ENCODE measurements around the gene AATF. TPM values are rescaled to one million over a fixed set of nuclear protein-coding genes. Genes with fewer than 3 reads are reported as not detected.

The AATF gene
- total RNA-seq, 1 experiment from 2014 or later: 87.6 TPM

DNA sequence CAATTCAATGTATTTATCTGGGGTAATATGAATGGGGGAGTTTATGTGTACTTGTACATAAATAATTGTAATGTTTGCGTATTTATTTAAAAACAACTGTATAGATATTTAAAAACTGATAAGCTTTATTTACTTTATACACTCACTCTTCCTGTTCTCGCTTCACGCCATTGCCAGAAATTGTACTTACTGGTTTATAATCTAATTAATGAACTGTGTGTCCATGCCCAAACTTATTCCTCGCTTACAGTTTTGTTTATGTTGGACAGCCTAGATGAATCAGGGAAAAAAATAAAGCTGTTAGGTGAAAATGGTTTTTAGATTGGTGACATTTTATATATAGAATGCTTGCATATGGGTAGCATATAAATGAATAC is 30.8 kb downstream of the AATF start:
- no peaks in the 10 kb centered on the region for H3K36me3 ChIP-seq (ENCODE audit: control insufficient read depth, insufficient read depth, low read length)
- Mint-ChIP-seq H3K9me3 (ENCODE audit: unreplicated experiment) (no peaks in the 10 kb centered on the region), H3K36me3 (ENCODE audit: insufficient read depth, unreplicated experiment) (peaks cover 15% of the 10 kb centered on the region), H3K4me1 (ENCODE audit: low read depth, unreplicated experiment) (peaks cover 4% of the 10 kb centered on the region), H3K4me3 (ENCODE audit: unreplicated experiment) (no peak overlapping the region), H3K27me3 (ENCODE audit: insufficient read depth, unreplicated experiment) (no peaks in the 10 kb centered on the region), H3K27ac (ENCODE audit: unreplicated experiment) (no peak overlapping the region)
- CTCF ChIA-PET: no interaction called here
- POLR2A ChIA-PET: interaction anchor here (0.6 kb wide), 1 partner anchor 765 kb away, joined by 3 read pairs; the partner anchor contains the start of gene HNF1B
- no peaks in the 10 kb centered on the region for H3K4me1 ChIP-seq
- no peak overlapping the region for H3K4me3 ChIP-seq (ENCODE audit: low read depth, low read length)
- no peak for DNase-seq
- no peaks in the 10 kb centered on the region for H3K9me3 ChIP-seq
- no TSS peak for BruUV-seq (replicated peaks)
- H3K27me3 ChIP-seq (replicated peaks; ENCODE audit: control insufficient read depth, insufficient read depth, low read length): no peaks in the 10 kb centered on the region
- TF ChIP-seq, protein P1, sequence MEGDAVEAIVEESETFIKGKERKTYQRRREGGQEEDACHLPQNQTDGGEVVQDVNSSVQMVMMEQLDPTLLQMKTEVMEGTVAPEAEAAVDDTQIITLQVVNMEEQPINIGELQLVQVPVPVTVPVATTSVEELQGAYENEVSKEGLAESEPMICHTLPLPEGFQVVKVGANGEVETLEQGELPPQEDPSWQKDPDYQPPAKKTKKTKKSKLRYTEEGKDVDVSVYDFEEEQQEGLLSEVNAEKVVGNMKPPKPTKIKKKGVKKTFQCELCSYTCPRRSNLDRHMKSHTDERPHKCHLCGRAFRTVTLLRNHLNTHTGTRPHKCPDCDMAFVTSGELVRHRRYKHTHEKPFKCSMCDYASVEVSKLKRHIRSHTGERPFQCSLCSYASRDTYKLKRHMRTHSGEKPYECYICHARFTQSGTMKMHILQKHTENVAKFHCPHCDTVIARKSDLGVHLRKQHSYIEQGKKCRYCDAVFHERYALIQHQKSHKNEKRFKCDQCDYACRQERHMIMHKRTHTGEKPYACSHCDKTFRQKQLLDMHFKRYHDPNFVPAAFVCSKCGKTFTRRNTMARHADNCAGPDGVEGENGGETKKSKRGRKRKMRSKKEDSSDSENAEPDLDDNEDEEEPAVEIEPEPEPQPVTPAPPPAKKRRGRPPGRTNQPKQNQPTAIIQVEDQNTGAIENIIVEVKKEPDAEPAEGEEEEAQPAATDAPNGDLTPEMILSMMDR (IDR thresholded peaks at IDR 0.05; ENCODE audit: insufficient read depth in 1 of 2, low read depth in 1 of 2, low read length in 1 of 2, severe bottlenecking in 1 of 2, unreplicated experiment in 1 of 2): no peak
- intact Hi-C loops (cut with micrococcal nuclease; ENCODE audit: unreplicated experiment): no loop called here

DNA sequence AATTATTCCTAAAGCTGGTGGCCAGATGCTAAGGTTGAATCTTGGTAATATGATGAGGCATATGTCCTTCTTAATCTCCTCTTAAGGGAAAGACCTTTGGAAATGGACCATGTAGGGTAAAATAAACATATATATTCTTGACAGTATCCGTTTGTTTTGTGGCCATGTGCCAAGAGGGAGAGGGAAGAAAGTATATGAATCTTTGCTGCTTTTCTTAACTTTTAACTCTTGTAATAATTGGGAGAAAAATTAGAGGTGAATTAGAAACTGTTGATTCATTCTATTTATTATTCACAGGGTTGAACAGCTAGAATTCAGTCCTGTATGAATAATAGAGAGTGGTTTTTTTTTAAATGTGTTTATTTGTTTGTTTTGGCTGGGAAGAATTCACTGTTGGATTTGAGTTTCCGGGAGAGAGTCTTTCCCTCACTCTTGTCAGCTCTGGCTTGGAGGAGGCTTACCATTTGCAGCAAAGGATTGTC is 31.6 kb downstream of the AATF start:
- BruUV-seq (replicated peaks): no TSS peak
- Mint-ChIP-seq H3K4me3 (ENCODE audit: unreplicated experiment) (no peak overlapping the region), H3K9me3 (ENCODE audit: unreplicated experiment) (no peaks in the 10 kb centered on the region), H3K27ac (ENCODE audit: unreplicated experiment) (no peak overlapping the region), H3K4me1 (ENCODE audit: low read depth, unreplicated experiment) (peaks cover 4% of the 10 kb centered on the region), H3K36me3 (ENCODE audit: insufficient read depth, unreplicated experiment) (peaks cover 15% of the 10 kb centered on the region), H3K27me3 (ENCODE audit: insufficient read depth, unreplicated experiment) (no peaks in the 10 kb centered on the region)
- CTCF ChIA-PET: no interaction called here
- TF ChIP-seq, protein P1 (IDR thresholded peaks at IDR 0.05; ENCODE audit: insufficient read depth in 1 of 2, low read depth in 1 of 2, low read length in 1 of 2, severe bottlenecking in 1 of 2, unreplicated experiment in 1 of 2): no peak
- no peak for DNase-seq
- intact Hi-C loops (cut with micrococcal nuclease; ENCODE audit: unreplicated experiment): no loop called here
- Histone ChIP-seq H3K27me3 (replicated peaks; ENCODE audit: control insufficient read depth, insufficient read depth, low read length) (no peaks in the 10 kb centered on the region), H3K36me3 (ENCODE audit: control insufficient read depth, insufficient read depth, low read length) (no peaks in the 10 kb centered on the region), H3K4me3 (ENCODE audit: low read depth, low read length) (no peak overlapping the region), H3K9me3 (no peaks in the 10 kb centered on the region), H3K4me1 (no peaks in the 10 kb centered on the region)
- POLR2A ChIA-PET: no interaction called here

DNA sequence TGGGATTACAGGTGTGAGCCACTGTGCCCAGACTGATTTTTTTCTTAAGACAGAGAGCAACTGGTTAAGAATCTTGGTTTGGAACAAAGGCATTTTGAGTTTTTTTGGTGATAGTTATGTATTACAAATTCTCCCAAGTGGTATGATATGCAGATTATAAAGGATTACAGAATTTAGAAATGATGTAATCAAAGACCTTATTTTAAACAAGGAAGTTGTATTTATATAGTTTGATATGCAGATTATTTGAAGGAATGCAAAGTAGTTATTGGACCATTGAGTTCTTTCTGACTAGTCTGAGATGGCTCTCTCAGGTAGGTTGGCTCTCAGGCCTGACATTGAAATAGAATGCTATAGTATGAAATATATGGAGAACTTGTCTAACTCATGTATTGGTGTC is 34.9 kb downstream of the AATF start:
- Histone ChIP-seq H3K27me3 (replicated peaks; ENCODE audit: control insufficient read depth, insufficient read depth, low read length) (no peaks in the 10 kb centered on the region), H3K4me1 (no peaks in the 10 kb centered on the region), H3K4me3 (ENCODE audit: low read depth, low read length) (no peak overlapping the region), H3K9me3 (no peaks in the 10 kb centered on the region), H3K36me3 (ENCODE audit: control insufficient read depth, insufficient read depth, low read length) (no peaks in the 10 kb centered on the region)
- BruUV-seq (replicated peaks): no TSS peak
- intact Hi-C loops (cut with micrococcal nuclease; ENCODE audit: unreplicated experiment): no loop called here
- Mint-ChIP-seq H3K4me1 (ENCODE audit: low read depth, unreplicated experiment) (no peaks in the 10 kb centered on the region), H3K36me3 (ENCODE audit: insufficient read depth, unreplicated experiment) (peaks cover 40% of the 10 kb centered on the region), H3K27ac (ENCODE audit: unreplicated experiment) (no peak overlapping the region), H3K9me3 (ENCODE audit: unreplicated experiment) (no peaks in the 10 kb centered on the region), H3K27me3 (ENCODE audit: insufficient read depth, unreplicated experiment) (no peaks in the 10 kb centered on the region), H3K4me3 (ENCODE audit: unreplicated experiment) (no peak overlapping the region)
- TF ChIP-seq, protein P1 (IDR thresholded peaks at IDR 0.05; ENCODE audit: insufficient read depth in 1 of 2, low read depth in 1 of 2, low read length in 1 of 2, severe bottlenecking in 1 of 2, unreplicated experiment in 1 of 2): no peak
- no peak for DNase-seq
- POLR2A ChIA-PET: no interaction called here
- CTCF ChIA-PET: no interaction called here
